ENCODE data around the gene RBM15B. TPM values are rescaled to one million over a fixed set of nuclear protein-coding genes. Genes with fewer than 3 reads are reported as not detected.

RBM15B gene
- total RNA-seq, 4 donors from 2014 or later, result 25.1 to 39.0 (median 27.8) TPM

GRCh38 chr3:51441282-51442030, 50.4 kb downstream of the RBM15B start:
- DNase-seq (ENCODE audit: low spot score), result no peak
- ATAC-seq (ENCODE audit: low FRiP score), result no peak
- no peak for TF ChIP-seq CTCF (IDR thresholded peaks at IDR 0.05)

GRCh38 chr3:51445544-51446280, 54.6 kb downstream of the RBM15B start:
- TF ChIP-seq CTCF (IDR thresholded peaks at IDR 0.05), result no peak

More at GRCh38 chr3:51445544-51446280, 54.6 kb downstream of the RBM15B start:
- ATAC-seq (ENCODE audit: low FRiP score) (no peak), DNase-seq (ENCODE audit: low spot score) (no peak)

Other genes starting within 250 kb of the RBM15B start
- 10 to 100 TPM; 27.0 to 54.7 (median 39.4) TPM for gene MANF, start 6.0 kb upstream of the RBM15B start, total RNA-seq
- gene DCAF1, start 108.7 kb downstream of the RBM15B start, total RNA-seq, result 10 to 100 TPM; 20.3 to 33.9 (median 22.7) TPM
- 10 to 100 TPM; 17.6 to 37.6 (median 24.1) TPM for gene RAD54L2, start 147.4 kb downstream of the RBM15B start, total RNA-seq

All from omental fat pad (tissue), 4 donors.